ENCODE results near the gene SLC49A3. TPM values are rescaled to one million over a fixed set of nuclear protein-coding genes. Genes with fewer than 3 reads are reported as not detected.

The SLC49A3 gene
- polyA plus RNA-seq, 1 donor (not counting 4 experiments of a cell fraction or from before 2014, with no cell fraction given), result 0.04 TPM

DNA sequence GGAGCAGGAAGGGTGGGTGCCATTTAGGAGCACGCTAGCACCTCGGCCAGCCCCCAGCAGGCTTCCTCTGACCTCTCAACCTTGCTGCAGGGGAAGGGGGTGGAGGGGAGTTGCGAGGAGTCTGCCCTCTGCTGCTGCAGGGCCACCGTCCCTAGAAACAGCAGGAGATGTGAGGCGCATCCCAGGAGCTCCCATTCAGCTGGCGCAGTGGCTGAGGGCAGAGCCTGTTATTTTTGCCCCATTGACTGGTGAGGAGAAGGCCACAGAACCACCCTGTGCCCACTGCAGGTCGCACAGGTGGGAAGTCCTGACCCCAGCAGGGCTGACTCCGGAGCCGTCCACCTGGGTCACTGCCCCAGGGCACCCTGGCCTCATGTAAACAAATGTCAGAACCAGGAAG lies 55.5 kb downstream of the SLC49A3 start:
- Histone ChIP-seq H3K9me3 (ENCODE audit: control insufficient read depth, low read depth, low read length) (peaks cover 13% of the 10 kb centered on the region), H3K9ac (ENCODE audit: control insufficient read depth, extremely low read depth, insufficient read depth, low read length) (no peak overlapping the region), H3K27me3 (ENCODE audit: control insufficient read depth, extremely low read depth, insufficient read depth, low read length) (peaks cover 15% of the 10 kb centered on the region), H3K79me2 (ENCODE audit: control insufficient read depth, insufficient read depth, low read length) (no peaks in the 10 kb centered on the region), H3K9me1 (ENCODE audit: control insufficient read depth, extremely low read depth, insufficient read depth, low read length) (no peaks in the 10 kb centered on the region), H2AFZ (ENCODE audit: control insufficient read depth, low read length) (no peak overlapping the region), H3K4me3 (ENCODE audit: control insufficient read depth in 2 of 3, extremely low read depth in 1 of 3, insufficient read depth in 2 of 3, low read depth in 1 of 3, low read length in 3 of 3) (no peak overlapping the region), H3K4me1 (ENCODE audit: control insufficient read depth, extremely low read depth, insufficient read depth, low read length) (no peaks in the 10 kb centered on the region), H4K20me1 (ENCODE audit: control insufficient read depth, extremely low read depth, insufficient read depth, low read length) (no peaks in the 10 kb centered on the region), H3K27ac (ENCODE audit: control insufficient read depth, insufficient read depth, low read length) (no peak overlapping the region), H3K4me2 (ENCODE audit: control insufficient read depth, extremely low read depth, insufficient read depth, low read depth, low read length) (no peak overlapping the region), H3K36me3 (ENCODE audit: control insufficient read depth in 2 of 2, extremely low read depth in 1 of 2, insufficient read depth in 2 of 2, low read length in 2 of 2) (no peaks in the 10 kb centered on the region)
- no peak for TF ChIP-seq EZH2 (IDR thresholded peaks at IDR 0.05; ENCODE audit: low read length)
- TF ChIP-seq, protein P1, sequence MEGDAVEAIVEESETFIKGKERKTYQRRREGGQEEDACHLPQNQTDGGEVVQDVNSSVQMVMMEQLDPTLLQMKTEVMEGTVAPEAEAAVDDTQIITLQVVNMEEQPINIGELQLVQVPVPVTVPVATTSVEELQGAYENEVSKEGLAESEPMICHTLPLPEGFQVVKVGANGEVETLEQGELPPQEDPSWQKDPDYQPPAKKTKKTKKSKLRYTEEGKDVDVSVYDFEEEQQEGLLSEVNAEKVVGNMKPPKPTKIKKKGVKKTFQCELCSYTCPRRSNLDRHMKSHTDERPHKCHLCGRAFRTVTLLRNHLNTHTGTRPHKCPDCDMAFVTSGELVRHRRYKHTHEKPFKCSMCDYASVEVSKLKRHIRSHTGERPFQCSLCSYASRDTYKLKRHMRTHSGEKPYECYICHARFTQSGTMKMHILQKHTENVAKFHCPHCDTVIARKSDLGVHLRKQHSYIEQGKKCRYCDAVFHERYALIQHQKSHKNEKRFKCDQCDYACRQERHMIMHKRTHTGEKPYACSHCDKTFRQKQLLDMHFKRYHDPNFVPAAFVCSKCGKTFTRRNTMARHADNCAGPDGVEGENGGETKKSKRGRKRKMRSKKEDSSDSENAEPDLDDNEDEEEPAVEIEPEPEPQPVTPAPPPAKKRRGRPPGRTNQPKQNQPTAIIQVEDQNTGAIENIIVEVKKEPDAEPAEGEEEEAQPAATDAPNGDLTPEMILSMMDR (optimal IDR thresholded peaks at IDR 0.05 in 1 of 3, IDR thresholded peaks at IDR 0.05 in 1 of 3, conservative IDR thresholded peaks at IDR 0.05 in 1 of 3; ENCODE audit: extremely low read depth in 1 of 3, insufficient read depth in 2 of 3, low read length in 3 of 3), result no peak
- dilution Hi-C loops (cut with MboI; ENCODE audit: extremely low pct_ligation_motif_present, low sequenced_read_pairs), result no loop called here
- FAIRE-seq (no peak), DNase-seq (ENCODE audit: low read depth, low spot score) (no peak)

DNA sequence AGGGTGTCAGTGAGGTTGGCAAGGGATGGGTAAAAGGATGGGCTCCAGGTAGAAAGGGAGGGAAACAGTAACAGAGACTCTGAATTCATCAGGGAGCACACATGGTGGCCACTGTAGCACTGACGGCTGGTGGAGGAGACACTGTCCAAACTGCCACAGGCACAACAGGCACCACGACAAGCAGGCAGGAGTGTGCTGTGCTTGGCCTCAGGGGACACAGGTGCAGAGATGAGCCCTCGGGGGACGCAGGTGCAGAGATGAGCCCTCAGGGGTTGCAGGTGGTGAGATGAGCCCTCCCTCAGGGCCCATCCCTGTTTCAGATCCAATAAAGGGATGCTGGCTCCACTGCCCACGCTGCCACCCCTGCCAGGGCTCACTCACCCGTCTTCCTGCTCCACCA lies 56.0 kb downstream of the SLC49A3 start:
- Histone ChIP-seq H3K4me3 (ENCODE audit: control insufficient read depth in 2 of 3, extremely low read depth in 1 of 3, insufficient read depth in 2 of 3, low read depth in 1 of 3, low read length in 3 of 3) (no peak overlapping the region), H3K4me1 (ENCODE audit: control insufficient read depth, extremely low read depth, insufficient read depth, low read length) (no peaks in the 10 kb centered on the region), H3K79me2 (ENCODE audit: control insufficient read depth, insufficient read depth, low read length) (no peaks in the 10 kb centered on the region), H3K9me1 (ENCODE audit: control insufficient read depth, extremely low read depth, insufficient read depth, low read length) (no peaks in the 10 kb centered on the region), H3K36me3 (ENCODE audit: control insufficient read depth in 2 of 2, extremely low read depth in 1 of 2, insufficient read depth in 2 of 2, low read length in 2 of 2) (no peaks in the 10 kb centered on the region), H3K9me3 (ENCODE audit: control insufficient read depth, low read depth, low read length) (peaks cover 13% of the 10 kb centered on the region), H3K4me2 (ENCODE audit: control insufficient read depth, extremely low read depth, insufficient read depth, low read depth, low read length) (no peak overlapping the region), H2AFZ (ENCODE audit: control insufficient read depth, low read length) (no peak overlapping the region), H3K9ac (ENCODE audit: control insufficient read depth, extremely low read depth, insufficient read depth, low read length) (no peak overlapping the region), H3K27ac (ENCODE audit: control insufficient read depth, insufficient read depth, low read length) (no peak overlapping the region), H4K20me1 (ENCODE audit: control insufficient read depth, extremely low read depth, insufficient read depth, low read length) (no peaks in the 10 kb centered on the region), H3K27me3 (ENCODE audit: control insufficient read depth, extremely low read depth, insufficient read depth, low read length) (peaks cover 15% of the 10 kb centered on the region)
- FAIRE-seq, result no peak
- DNase-seq (ENCODE audit: low read depth, low spot score), result no peak
- TF ChIP-seq EZH2 (IDR thresholded peaks at IDR 0.05; ENCODE audit: low read length), result no peak
- TF ChIP-seq, protein P1 (optimal IDR thresholded peaks at IDR 0.05 in 1 of 3, IDR thresholded peaks at IDR 0.05 in 1 of 3, conservative IDR thresholded peaks at IDR 0.05 in 1 of 3; ENCODE audit: extremely low read depth in 1 of 3, insufficient read depth in 2 of 3, low read length in 3 of 3), result no peak
- dilution Hi-C loops (cut with MboI; ENCODE audit: extremely low pct_ligation_motif_present, low sequenced_read_pairs), result no loop called here
